ENCODE results near the gene FIGNL1.

The FIGNL1 gene

GRCh38 chr7:50436133-50436806 lies 13.9 kb downstream of the FIGNL1 start:
- H2AFZ ChIP-seq (ENCODE audit: low read length) = no peak overlapping the region
- no peaks in the 10 kb centered on the region for H3K4me1 ChIP-seq (ENCODE audit: insufficient read depth, low read length, severe bottlenecking)
- no peaks in the 10 kb centered on the region for H4K20me1 ChIP-seq (ENCODE audit: insufficient read depth, low read length)
- no peaks in the 10 kb centered on the region for H3K79me2 ChIP-seq (ENCODE audit: insufficient read depth, low read length)
- peaks cover 44% of the 10 kb centered on the region for H3K36me3 ChIP-seq (ENCODE audit: insufficient read depth, low read length)
- TF ChIP-seq EZH2 (IDR thresholded peaks at IDR 0.05; ENCODE audit: borderline replicate concordance, low read length) = no peak
- TF ChIP-seq, protein P1, sequence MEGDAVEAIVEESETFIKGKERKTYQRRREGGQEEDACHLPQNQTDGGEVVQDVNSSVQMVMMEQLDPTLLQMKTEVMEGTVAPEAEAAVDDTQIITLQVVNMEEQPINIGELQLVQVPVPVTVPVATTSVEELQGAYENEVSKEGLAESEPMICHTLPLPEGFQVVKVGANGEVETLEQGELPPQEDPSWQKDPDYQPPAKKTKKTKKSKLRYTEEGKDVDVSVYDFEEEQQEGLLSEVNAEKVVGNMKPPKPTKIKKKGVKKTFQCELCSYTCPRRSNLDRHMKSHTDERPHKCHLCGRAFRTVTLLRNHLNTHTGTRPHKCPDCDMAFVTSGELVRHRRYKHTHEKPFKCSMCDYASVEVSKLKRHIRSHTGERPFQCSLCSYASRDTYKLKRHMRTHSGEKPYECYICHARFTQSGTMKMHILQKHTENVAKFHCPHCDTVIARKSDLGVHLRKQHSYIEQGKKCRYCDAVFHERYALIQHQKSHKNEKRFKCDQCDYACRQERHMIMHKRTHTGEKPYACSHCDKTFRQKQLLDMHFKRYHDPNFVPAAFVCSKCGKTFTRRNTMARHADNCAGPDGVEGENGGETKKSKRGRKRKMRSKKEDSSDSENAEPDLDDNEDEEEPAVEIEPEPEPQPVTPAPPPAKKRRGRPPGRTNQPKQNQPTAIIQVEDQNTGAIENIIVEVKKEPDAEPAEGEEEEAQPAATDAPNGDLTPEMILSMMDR (IDR thresholded peaks at IDR 0.05; ENCODE audit: low read length) = no peak
- H3K9ac ChIP-seq (ENCODE audit: low read length) = no peak overlapping the region
- no peak overlapping the region for H3K4me3 ChIP-seq (ENCODE audit: low read depth, low read length, poor library complexity, severe bottlenecking)
- no peaks in the 10 kb centered on the region for H3F3A ChIP-seq (ENCODE audit: insufficient read depth, low read length)
- no peak overlapping the region for H3K27ac ChIP-seq (ENCODE audit: low read depth, low read length, poor library complexity, severe bottlenecking)
- no peaks in the 10 kb centered on the region for H3K9me2 ChIP-seq (ENCODE audit: low read depth, low read length)
- H3K9me3 ChIP-seq (ENCODE audit: low read length) = no peaks in the 10 kb centered on the region
- no peaks in the 10 kb centered on the region for H3K27me3 ChIP-seq (ENCODE audit: insufficient read depth, low read length)
- H3K4me2 ChIP-seq (ENCODE audit: low read length) = no peak overlapping the region

DNA sequence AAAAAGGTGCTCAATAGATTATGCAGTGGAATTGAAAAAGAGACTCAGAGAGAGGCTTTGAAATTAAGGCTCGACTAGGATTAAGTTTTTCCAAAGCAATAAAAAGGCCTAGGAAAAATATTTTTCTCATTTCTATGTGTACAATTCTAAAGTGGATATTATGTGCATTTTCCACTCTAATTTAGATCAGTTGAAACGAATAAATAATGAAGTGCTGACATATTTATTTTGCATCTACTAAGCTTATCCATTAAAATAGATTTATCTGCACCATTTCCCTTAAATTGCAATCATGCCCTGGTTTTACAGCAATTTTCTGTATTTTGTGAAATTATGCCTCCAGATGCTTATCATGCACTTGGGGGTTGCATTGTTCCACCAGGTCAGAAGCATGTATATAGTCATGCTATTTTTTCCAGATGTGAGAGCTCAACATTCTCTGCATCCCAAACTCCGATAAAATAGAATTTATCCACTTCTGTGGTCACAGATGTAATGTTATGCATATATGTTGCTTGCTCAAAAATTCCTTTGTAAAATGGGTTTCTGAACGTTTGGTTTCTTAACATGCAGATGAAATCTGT lies 18.3 kb downstream of the FIGNL1 start:
- no peak for TF ChIP-seq EZH2 (IDR thresholded peaks at IDR 0.05; ENCODE audit: borderline replicate concordance, low read length)
- TF ChIP-seq, protein P1 (IDR thresholded peaks at IDR 0.05; ENCODE audit: low read length) = no peak
- Histone ChIP-seq H3K4me2 (ENCODE audit: low read length) (no peak overlapping the region), H2AFZ (ENCODE audit: low read length) (no peak overlapping the region), H3F3A (ENCODE audit: insufficient read depth, low read length) (no peaks in the 10 kb centered on the region), H3K9me3 (ENCODE audit: low read length) (no peaks in the 10 kb centered on the region), H3K36me3 (ENCODE audit: insufficient read depth, low read length) (peaks cover under 1% of the 10 kb centered on the region; the same call in 1 of the 2 replicates), H3K4me3 (ENCODE audit: low read depth, low read length, poor library complexity, severe bottlenecking) (no peak overlapping the region), H3K27me3 (ENCODE audit: insufficient read depth, low read length) (no peaks in the 10 kb centered on the region), H3K9ac (ENCODE audit: low read length) (no peak overlapping the region), H4K20me1 (ENCODE audit: insufficient read depth, low read length) (no peaks in the 10 kb centered on the region), H3K79me2 (ENCODE audit: insufficient read depth, low read length) (no peaks in the 10 kb centered on the region), H3K9me2 (ENCODE audit: low read depth, low read length) (no peaks in the 10 kb centered on the region), H3K4me1 (ENCODE audit: insufficient read depth, low read length, severe bottlenecking) (no peaks in the 10 kb centered on the region), H3K27ac (ENCODE audit: low read depth, low read length, poor library complexity, severe bottlenecking) (no peak overlapping the region)

- H3K4me1 ChIP-seq (ENCODE audit: insufficient read depth, low read length, severe bottlenecking) = no peaks in the 10 kb centered on the region
- H3K27me3 ChIP-seq (ENCODE audit: insufficient read depth, low read length) = no peaks in the 10 kb centered on the region
- H3K4me3 ChIP-seq (ENCODE audit: low read depth, low read length, poor library complexity, severe bottlenecking) = no peak overlapping the region
- no peaks in the 10 kb centered on the region for H3K79me2 ChIP-seq (ENCODE audit: insufficient read depth, low read length)
- no peaks in the 10 kb centered on the region for H3K9me2 ChIP-seq (ENCODE audit: low read depth, low read length)
- H3K9me3 ChIP-seq (ENCODE audit: low read length) = no peaks in the 10 kb centered on the region
- no peaks in the 10 kb centered on the region for H4K20me1 ChIP-seq (ENCODE audit: insufficient read depth, low read length)
- no peak overlapping the region for H3K27ac ChIP-seq (ENCODE audit: low read depth, low read length, poor library complexity, severe bottlenecking)
- no peak overlapping the region for H3K9ac ChIP-seq (ENCODE audit: low read length)
- no peak overlapping the region for H2AFZ ChIP-seq (ENCODE audit: low read length)
- TF ChIP-seq, protein P1 (IDR thresholded peaks at IDR 0.05; ENCODE audit: low read length) = no peak
- TF ChIP-seq EZH2 (IDR thresholded peaks at IDR 0.05; ENCODE audit: borderline replicate concordance, low read length) = no peak
- no peaks in the 10 kb centered on the region for H3F3A ChIP-seq (ENCODE audit: insufficient read depth, low read length)
- H3K36me3 ChIP-seq (ENCODE audit: insufficient read depth, low read length) = no peaks in the 10 kb centered on the region
- no peak overlapping the region for H3K4me2 ChIP-seq (ENCODE audit: low read length)
Observed at GRCh38 chr7:50431316-50431715, 18.8 kb downstream of the FIGNL1 start.
